ENCODE data around the gene PTPRM.

The PTPRM gene

GRCh38 chr18:8283891-8284585, 716.9 kb downstream of the PTPRM start:
- Mint-ChIP-seq H3K4me3 (no peak overlapping the region), H3K27ac (no peak overlapping the region), H3K4me1 (peaks cover 7% of the 10 kb centered on the region), H3K9me3 (no peaks in the 10 kb centered on the region), H3K36me3 (ENCODE audit: low read depth) (no peaks in the 10 kb centered on the region), H3K27me3 (ENCODE audit: low read depth, poor library complexity) (no peaks in the 10 kb centered on the region)
- no peak for TF ChIP-seq CTCF (IDR thresholded peaks at IDR 0.05)
- DNase-seq, result no peak

- no peak for TF ChIP-seq CTCF (IDR thresholded peaks at IDR 0.05)
- H3K27ac Mint-ChIP-seq, result peak overlapping the region; percentile 55
- peaks cover 7% of the 10 kb centered on the region for H3K4me1 Mint-ChIP-seq
- H3K27me3 Mint-ChIP-seq (ENCODE audit: low read depth, poor library complexity), result no peaks in the 10 kb centered on the region
- DNase-seq, result no peak
- H3K4me3 Mint-ChIP-seq, result no peak overlapping the region
- H3K9me3 Mint-ChIP-seq, result no peaks in the 10 kb centered on the region
- no peaks in the 10 kb centered on the region for H3K36me3 Mint-ChIP-seq (ENCODE audit: low read depth)
Measured at GRCh38 chr18:8286303-8286702, 719.2 kb downstream of the PTPRM start.

- H3K4me1 Mint-ChIP-seq, result peaks cover 7% of the 10 kb centered on the region
- H3K36me3 Mint-ChIP-seq (ENCODE audit: low read depth), result no peaks in the 10 kb centered on the region
- H3K4me3 Mint-ChIP-seq, result no peak overlapping the region
- no peaks in the 10 kb centered on the region for H3K9me3 Mint-ChIP-seq
- H3K27me3 Mint-ChIP-seq (ENCODE audit: low read depth, poor library complexity), result no peaks in the 10 kb centered on the region
- no peak overlapping the region for H3K27ac Mint-ChIP-seq
- DNase-seq, result no peak
- no peak for TF ChIP-seq CTCF (IDR thresholded peaks at IDR 0.05)
Measured at GRCh38 chr18:8287196-8287885, 720.2 kb downstream of the PTPRM start.

GRCh38 chr18:8288472-8289195, 721.5 kb downstream of the PTPRM start:
- TF ChIP-seq CTCF (IDR thresholded peaks at IDR 0.05), result no peak
- no peak for DNase-seq
- no peaks in the 10 kb centered on the region for H3K9me3 Mint-ChIP-seq
- no peaks in the 10 kb centered on the region for H3K27me3 Mint-ChIP-seq (ENCODE audit: low read depth, poor library complexity)
- H3K36me3 Mint-ChIP-seq (ENCODE audit: low read depth), result no peaks in the 10 kb centered on the region
- H3K4me1 Mint-ChIP-seq, result peaks cover 7% of the 10 kb centered on the region
- no peak overlapping the region for H3K4me3 Mint-ChIP-seq
- H3K27ac Mint-ChIP-seq, result peak overlapping the region; percentile 7

GRCh38 chr18:8290435-8290834, 723.3 kb downstream of the PTPRM start:
- Mint-ChIP-seq H3K27ac (no peak overlapping the region), H3K4me3 (no peak overlapping the region), H3K27me3 (ENCODE audit: low read depth, poor library complexity) (peaks cover 3% of the 10 kb centered on the region), H3K9me3 (no peaks in the 10 kb centered on the region), H3K4me1 (peaks cover 7% of the 10 kb centered on the region), H3K36me3 (ENCODE audit: low read depth) (peaks cover 6% of the 10 kb centered on the region)
- no peak for TF ChIP-seq CTCF (IDR thresholded peaks at IDR 0.05)
- no peak for DNase-seq
